Measurements from ENCODE around the gene CDHR1. TPM values are rescaled to one million over a fixed set of nuclear protein-coding genes. Genes with fewer than 3 reads are reported as not detected.
"Not testable (repeated sequence)": the region's sequence is repeated elsewhere in the genome, so short reads cannot be mapped to it uniquely, and the experiment has no call there.

The CDHR1 gene
- 0.15 and 1.3 TPM in 2 replicates for total RNA-seq

DNA sequence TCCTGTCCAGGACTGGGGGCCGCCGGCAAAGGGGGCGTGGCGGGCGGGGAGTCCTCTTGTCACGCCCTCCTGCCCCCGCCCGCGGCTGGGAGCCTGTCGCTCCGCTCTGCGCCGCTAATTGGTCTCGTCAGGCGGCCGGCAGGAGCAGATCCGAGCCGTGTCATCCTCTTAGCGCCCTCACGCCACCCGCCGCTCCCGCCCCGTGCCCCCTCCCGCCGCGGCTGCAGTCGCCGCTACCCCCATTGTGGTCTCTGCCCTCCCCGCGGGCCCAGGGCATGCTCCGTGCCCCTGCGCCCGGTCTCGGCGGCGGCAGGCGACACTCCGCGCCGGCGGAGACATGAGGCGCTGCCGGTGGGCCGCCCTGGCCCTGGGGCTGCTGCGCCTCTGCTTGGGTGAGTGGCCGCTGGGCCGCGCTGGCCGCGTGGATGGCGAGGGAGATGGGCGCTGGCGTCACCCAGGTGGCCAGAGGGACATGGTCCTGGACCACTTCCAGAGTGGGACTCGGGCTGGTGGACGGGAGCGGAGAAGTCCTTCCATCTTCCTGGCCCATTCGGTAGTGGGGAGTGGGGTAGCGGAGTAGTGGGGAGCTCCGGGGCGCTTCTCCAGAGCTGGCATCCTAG, at the start of gene CDHR1:
Gene CDHR1, plus strand, starts transcription at position 114 of the 620 bp plus-strand sequence. Its CDS starts 224 bp downstream, at position 338.
- no peak for DNase-seq (ENCODE audit: extremely low read depth, low read depth, low spot score)

DNA sequence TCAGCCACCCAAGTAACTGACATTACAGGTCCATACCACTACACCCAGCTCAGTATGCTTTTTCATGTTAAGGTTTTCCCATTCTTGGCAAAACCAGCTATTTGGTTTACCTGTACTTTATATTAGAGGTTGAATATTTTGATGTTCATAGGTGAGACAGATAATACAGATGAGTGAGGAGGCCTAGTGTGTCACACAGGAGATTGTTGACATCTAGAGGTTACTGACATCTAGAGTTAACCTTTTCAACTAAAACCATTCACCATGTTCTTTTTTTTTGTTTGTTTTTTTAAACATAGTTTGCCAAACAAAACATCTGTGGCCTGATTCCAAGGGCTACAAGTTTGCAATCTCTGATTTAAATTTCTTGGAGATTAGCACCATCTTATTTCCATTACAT, 47.0 kb upstream of the CDHR1 start:
- no peak for DNase-seq (ENCODE audit: extremely low read depth, low read depth, low spot score)

DNA sequence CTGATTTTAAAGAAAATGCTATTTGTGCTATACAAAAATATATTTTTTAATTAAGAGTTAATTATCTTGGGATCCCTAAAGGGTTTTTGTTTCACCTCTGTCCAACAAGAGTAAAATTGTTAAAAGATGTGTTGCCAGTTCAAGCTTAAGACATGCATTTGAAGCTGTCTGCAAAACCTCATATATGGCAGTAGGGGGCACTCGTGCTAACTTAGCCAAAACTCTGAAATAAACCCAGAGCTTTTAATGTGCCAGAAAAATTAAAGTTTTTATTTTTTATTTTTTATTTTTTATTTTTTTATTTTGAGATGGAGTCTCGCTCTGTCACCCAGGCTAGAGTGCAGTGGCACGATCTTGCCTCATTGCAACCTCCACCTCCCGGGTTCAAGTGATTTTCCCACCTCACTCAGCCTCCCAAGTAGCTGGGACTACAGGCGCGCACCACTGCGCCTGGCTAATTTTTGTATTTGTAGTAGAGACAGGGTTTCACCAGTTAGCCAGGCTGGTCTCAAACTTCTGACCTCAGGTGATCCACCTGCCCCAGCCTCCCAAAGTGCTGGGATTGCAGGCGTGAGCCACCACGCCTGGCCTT, 46.2 kb upstream of the CDHR1 start:
- not testable (repeated sequence) for DNase-seq (ENCODE audit: extremely low read depth, low read depth, low spot score)

DNA sequence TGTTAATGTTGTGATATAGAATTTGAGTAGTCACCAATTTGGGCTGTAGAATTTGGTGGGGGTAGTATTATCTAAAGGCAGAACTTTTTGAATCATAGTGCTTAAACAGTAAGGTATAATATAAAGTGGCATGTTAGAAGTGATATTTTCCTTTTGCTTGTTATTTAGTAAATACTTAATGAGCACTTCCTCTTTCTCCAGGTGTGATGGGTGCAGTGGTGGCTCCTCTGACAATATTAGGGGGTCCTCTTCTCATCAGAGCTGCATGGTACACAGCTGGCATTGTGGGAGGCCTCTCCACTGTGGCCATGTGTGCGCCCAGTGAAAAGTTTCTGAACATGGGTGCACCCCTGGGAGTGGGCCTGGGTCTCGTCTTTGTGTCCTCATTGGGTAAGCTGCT, 44.5 kb upstream of the CDHR1 start:
- no peak for DNase-seq (ENCODE audit: extremely low read depth, low read depth, low spot score)

DNA sequence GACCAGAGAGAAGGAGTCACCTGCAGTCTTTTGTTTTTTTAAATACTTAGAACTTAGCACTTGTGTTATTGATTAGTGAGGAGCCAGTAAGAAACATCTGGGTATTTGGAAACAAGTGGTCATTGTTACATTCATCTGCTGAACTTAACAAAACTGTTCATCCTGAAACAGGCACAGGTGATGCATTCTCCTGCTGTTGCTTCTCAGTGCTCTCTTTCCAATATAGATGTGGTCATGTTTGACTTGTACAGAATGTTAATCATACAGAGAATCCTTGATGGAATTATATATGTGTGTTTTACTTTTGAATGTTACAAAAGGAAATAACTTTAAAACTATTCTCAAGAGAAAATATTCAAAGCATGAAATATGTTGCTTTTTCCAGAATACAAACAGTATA, 41.6 kb upstream of the CDHR1 start:
- DNase-seq (ENCODE audit: extremely low read depth, low read depth, low spot score), result no peak

DNA sequence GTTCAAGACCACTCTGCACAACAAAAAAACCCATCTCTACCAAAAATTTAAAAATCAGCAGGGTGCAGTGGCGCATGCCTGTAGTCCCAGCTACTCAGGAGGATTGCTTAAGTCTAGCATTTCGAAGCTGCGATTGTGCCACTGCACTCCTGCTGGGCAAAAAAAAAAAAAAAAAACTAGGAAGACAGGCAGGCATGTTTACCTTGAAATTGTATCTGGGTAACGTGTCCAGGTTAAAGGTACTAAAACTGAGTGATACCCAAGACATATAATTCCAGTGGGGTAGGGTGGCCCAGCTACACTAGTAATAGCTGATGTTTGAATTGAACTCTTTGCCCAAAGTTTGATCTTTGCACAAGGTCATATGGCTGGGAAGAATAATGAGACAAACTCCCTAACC, 38.8 kb upstream of the CDHR1 start:
- no peak for DNase-seq (ENCODE audit: extremely low read depth, low read depth, low spot score)

DNA sequence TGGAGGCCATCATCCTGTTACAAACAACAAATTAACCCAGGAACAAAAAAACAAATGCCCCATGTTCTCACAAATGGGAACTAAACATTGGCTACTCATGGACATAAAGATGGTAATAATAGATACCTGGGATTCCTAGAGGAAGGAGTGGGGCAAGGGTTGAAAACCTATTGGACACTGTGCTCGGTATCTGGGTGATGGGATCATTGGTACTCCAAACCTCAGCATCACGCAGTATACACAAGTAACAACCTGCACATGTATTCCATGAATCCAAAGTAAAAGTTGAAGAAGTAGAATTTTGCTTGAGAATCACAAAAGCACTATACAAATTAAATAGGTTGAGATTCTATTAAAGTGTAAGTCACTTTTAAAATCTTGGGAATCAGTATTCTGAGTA, 38.3 kb upstream of the CDHR1 start:
- DNase-seq (ENCODE audit: extremely low read depth, low read depth, low spot score), result no peak

DNA sequence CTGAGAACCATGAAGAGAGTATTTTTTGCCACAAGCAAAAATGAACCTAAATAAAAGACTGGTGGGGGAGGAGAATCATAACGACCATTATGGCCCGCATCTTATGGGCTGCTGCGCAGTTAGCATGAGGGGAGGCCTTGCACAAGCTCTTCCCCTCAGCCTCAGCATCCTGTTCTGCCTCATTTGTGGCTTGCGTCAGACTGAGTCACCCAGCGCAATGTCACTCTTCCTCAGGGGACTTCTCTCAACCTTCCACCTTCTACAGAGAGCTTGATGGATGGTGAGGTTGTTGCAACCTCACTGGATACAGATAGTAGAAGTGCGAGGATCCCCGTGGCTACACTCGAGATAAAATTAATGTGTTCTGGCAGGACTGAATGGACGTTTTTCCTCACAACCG, 37.6 kb upstream of the CDHR1 start:
- DNase-seq (ENCODE audit: extremely low read depth, low read depth, low spot score), result no peak

DNA sequence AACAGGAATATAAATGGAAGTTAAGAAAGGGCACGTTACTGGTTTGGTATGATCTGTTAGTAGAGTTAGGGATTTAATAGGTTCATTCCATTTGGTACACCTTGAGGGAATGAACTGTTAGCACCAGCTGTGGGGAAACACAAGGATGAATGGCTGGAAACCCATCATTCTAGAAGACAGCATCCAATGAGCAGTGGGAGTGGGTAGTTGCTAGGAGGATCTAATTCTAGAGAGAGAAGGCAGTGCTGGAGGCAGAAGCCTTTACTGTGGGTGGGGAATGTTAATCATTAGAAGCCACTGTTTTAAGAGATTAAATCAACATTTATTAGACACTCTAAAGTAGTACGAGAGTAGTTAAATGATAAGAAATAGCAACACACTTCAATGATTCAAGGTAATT, 36.3 kb upstream of the CDHR1 start:
- DNase-seq (ENCODE audit: extremely low read depth, low read depth, low spot score), result no peak

DNA sequence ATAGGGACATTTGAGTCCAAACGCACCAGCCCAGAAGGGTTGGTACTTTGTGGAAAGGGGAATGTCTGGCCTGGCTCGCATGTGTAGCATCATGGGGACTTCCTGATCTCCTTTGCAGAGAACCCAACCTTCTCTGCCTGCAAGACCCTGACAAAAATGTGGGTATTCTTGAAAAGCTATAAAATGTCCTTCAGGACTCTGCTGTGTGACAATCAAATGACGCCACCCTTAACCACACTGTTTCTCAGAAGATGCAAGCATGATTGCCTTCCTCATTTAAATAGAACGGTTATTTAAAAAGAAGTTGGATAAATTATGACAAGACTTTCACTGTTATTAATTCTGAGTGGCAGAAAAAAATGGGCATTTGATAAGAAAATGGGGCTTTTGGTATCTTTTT, 35.8 kb upstream of the CDHR1 start:
- no peak for DNase-seq (ENCODE audit: extremely low read depth, low read depth, low spot score)

DNA sequence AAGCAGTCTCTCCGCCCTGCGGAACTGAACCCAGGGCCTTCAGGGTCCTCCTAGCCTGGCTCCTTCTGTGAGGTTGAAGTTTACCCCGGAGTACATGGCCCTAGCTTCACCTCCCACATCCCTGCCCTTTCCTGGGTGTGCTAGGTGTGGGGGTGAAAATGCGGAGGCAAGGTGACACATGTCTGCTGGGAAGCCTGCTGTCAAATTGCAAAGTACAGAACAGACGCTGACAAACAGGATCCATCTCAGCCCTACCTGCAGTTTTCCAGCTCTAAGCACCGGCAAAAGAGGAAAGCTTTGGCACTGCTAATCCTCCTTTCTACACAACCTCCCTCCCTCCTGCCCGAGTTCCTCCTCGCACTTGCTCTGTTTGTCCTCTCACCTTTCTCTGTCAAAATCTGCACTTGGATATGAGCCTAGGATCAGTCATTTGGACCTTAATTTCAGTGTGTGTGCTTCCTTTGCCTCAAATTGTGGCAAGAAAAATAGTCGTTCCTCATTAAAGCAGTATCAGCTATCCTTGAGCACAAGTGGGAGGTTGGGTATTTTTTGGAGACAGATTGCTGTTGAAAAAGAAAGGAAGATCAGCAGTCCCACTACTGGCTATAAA, 35.2 kb upstream of the CDHR1 start:
- no peak for DNase-seq (ENCODE audit: extremely low read depth, low read depth, low spot score)

DNA sequence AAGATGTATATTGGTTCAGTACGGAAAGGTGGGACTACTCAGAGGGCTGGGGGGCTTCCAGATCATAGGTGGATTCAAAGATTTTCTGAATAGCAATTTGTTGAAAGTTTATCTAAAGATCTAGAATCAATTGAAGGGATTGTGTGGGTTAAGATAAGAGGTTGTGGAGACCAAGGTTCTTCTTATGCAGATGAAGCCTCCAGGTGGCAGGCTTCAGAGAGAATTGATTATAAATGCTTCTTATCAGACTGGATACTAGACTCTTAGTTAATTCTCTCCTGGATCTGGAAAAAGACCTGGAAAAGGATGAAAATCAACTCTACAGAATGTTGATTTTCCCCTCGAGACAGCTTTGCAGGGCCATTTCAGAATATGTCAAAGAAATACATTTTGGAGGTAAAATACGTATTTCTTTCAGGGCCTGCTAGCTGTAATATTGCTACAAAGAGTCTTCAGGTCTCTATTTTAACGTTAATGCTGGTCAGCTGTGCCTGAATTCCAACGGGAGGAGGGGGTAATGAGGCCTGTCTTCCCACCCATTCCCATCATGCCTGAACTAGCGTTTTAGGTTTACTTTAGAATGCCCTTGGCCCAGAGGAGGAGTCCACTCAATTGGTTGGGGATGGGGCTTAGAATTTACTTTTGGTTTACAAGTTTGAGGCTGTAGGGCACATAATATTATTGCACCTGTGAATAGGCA, 33.5 kb upstream of the CDHR1 start:
- DNase-seq (ENCODE audit: extremely low read depth, low read depth, low spot score), result no peak

DNA sequence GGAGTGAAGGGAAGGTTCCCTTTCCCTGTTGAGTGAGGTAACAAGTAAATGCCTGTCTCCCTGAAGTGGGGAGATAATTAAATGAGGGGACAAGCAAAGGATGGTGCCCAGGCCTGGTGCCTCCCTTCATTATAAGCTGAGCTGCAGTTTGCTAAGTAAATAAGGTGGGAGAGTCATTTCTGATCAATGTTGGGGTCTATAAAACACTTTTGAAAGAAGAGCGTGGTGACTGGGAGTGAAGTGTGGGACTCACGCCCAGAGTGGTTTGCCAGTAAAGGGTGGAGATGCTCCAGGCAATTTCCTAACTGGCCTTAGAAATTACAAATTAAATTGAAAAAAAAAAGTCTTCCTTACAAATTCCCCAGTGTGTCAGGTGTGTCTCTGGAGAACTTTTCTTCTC, 30.3 kb upstream of the CDHR1 start:
- no peak for DNase-seq (ENCODE audit: extremely low read depth, low read depth, low spot score)

DNA sequence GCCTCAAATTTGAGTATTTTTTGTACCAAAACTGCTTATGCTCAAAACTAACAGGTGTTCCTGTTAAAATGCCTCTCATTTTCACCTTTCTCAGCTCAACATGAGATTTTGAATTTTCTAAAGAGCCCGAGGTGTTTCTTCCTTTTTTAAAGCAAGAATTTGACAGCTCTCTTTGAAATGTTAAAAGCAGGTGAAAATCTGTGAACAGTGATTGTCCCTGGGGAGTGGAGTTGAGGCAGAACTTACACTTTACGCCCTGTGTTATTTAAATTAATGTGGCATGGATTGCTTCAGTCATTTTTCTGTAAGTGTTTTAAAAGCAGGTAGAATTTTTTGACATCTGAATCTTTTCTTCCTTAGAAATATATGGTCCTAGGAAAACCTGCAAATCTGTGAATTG, 29.9 kb upstream of the CDHR1 start:
- no peak for DNase-seq (ENCODE audit: extremely low read depth, low read depth, low spot score)

DNA sequence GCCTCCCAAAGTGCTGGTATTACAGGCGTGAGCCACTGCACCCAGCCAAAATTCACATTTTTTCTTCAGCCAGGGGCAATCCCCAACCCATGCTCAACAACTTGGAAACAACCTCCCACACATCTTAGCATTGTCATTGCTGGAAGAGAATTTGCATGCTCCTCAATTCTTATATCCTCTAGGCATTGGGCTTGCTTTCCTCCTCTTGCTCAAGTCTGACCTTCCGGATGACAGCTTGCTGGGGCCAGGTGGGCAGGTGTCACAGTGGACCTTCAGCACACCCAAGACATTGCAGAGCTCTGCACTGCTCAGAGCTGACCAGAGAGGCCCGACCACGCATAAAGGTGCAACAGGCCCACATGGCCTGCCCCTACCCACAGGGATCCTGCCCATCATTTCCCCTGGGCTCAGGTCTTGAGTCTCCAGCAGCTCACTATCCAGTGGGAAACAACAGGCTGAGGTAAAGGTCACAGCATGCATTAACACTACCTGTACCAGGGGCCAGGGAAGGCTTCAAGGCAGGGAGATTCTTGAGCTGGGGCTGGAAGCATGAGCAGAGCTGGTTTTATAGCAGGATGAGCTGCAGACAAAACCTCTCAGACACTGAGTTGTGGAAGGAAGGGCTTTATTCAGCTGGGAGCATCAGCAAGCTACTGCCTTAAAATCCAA, 27.6 kb upstream of the CDHR1 start:
- no peak for DNase-seq (ENCODE audit: extremely low read depth, low read depth, low spot score)

DNA sequence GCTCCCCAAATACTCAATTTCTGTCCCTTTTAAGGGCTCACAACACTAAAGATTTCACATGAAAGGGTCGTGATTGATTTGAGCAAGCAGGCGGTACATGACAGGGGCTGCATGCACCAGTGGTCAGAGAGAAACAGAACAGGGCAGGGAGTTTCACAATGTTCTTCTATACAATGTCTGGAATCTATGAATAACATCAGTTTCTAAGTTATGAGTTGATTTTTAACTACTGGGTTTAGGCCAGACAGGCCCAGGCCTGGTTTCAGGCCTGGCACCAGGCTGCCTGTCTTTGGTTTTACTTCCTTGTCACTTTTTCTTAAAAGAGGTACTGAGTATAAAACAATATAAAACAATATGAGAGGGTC, 27.1 kb upstream of the CDHR1 start:
- DNase-seq (ENCODE audit: extremely low read depth, low read depth, low spot score), result not testable (repeated sequence)

DNA sequence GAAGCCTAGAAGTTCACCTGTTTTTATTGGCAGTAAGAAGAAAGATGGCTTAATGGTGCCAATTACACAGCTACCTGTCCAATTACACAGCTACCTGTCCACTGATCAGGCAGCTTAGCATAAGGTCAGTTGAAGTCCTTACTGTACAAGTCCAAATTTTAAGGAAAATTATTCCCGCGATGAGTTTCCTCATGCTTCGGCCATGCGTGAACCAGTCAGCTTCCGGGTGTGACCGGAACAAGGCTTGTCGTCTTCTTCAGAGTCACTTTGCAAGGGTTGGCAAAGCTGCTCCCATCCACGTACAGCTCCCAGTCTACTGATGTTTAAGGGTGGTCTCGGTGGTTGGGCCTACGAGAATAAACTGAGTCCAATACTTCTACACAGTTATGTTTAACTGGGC, 26.0 kb upstream of the CDHR1 start:
- not testable (repeated sequence) for DNase-seq (ENCODE audit: extremely low read depth, low read depth, low spot score)

DNA sequence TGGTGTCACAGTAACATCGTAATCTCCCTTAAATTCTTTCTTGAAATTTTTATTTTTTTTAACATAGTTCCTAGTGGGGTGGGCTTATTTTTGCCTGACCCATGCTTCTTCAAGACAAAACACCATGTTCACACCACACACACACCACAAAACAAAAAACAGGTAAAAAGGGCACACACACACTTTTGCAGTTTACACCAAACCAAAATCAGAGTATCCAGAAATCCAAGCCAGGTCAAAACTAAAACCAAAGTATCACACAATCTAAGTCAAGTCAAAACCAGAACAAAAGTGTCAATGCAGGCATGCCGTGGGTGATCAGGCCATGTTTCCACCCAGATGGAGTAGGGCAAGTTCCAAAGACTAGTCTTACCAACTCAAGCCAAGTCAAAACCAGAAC, 23.1 kb upstream of the CDHR1 start:
- DNase-seq (ENCODE audit: extremely low read depth, low read depth, low spot score), result not testable (repeated sequence)

DNA sequence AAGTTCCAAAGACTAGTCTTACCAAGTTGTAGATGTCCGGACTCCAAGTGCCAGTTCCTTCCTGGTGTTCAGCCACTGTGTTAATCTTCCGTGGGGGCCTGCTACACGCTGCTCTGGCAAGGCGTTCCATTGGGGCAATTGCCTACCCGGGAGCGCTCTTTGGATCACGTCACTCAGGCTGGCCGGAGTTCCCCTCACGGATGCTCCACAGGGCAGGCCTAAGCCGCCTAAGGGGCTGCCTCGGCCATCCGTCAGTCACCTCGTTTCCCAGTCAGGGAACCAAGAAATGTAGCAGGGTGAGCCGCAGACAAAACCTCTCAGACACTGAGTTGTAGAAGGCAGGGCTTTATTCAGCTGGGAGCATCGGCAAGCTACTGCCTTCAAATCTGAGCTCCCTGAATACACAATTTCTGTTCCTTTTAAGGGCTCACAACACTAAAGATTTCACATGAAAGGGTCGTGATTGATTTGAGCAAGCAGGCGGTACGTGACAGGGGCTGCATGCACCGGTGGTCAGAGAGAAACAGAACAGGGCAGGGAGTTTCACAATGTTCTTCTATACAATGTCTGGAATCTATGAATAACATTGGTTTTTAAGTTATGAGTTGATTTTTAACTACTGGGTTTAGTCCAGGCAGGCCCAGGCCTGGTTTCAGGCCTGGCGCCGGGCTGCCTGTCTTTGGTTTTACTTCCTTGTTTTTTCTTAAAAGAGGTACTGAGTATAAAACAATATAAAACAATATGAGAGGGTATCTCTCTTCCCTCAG, 22.5 kb upstream of the CDHR1 start:
- DNase-seq (ENCODE audit: extremely low read depth, low read depth, low spot score), result not testable (repeated sequence)

DNA sequence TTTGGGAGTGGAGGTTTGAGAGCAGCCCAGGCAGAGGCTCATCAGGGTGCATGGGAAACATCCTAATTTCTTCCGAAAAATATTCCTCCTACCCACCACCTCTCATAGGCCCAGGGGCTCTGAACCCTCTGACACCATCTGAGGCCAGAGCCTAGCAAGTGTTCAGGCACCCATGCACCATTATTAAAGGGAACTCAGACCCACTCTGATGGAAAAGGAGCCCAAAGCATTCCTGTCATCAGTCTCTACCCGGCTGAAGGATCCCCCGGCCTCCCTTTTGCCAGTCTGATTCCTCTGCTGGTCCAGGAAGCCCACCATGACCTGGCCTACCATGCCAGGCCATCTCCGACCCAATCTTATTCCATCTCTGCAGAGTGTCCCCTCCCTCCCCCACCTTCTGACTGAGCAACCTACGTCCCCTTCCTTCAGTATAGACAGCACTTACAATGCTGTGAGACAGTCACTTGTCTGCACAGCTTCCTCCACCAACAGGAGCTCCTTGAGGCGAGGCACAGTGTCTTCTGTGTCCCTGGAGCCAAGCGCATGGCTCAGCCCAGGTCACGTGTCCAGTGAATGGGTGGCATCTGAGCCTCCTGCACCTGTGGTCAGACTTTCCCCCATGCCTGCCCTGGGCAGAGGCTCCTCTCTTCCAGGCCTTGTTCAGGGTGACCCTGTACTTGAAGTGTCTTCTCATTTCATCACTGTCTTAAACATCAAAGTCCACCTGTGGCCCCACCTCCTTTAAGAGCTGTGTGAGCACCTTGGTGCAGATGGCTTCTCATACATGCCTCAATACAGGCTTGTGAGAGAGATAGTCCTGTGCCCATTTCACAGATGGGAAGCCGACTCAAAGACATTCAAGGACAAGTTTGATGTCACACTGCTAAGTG, 21.6 kb upstream of the CDHR1 start:
- DNase-seq (ENCODE audit: extremely low read depth, low read depth, low spot score), result no peak
